PFSK-1 (cell line): ENCODE data around the gene RAB4A.
A peak's percentile ranks its signal among the peaks of the same experiment; 100 is the strongest.

Source experiments
- FOXP2 ChIP-seq: optimal IDR thresholded peaks from 2 replicates; pipeline ENCODE3; 2011; ENCODE audit warnings: borderline replicate concordance, control low read depth, inconsistent platforms; ENCODE audit not compliant: insufficient read depth; ENCODE audit errors: extremely low read length, extremely low read depth
- POLR2AphosphoS5 ChIP-seq: IDR thresholded peaks from 2 replicates; pipeline ENCODE4 v1.6.1; 2012; ENCODE audit warnings: low read depth, mild to moderate bottlenecking, control low read depth, low read length, moderate library complexity
- REST ChIP-seq, 2 experiments: IDR thresholded peaks; 2 replicates each; pipeline versions ENCODE4 v1.6.1 to v1.8.0; 2011 to 2012; ENCODE audit warnings: low read depth in 2 of 2, low read length in 2 of 2, control low read depth in 1 of 2, inconsistent platforms in 1 of 2, mild to moderate bottlenecking in 1 of 2, moderate library complexity in 1 of 2; ENCODE audit not compliant: insufficient read depth in 1 of 2
- SIN3A ChIP-seq: IDR thresholded peaks from 2 replicates; pipeline ENCODE4 v1.6.1; 2012; ENCODE audit warnings: mild to moderate bottlenecking, low read length, moderate library complexity, borderline replicate concordance; ENCODE audit not compliant: insufficient read depth
- TAF1 ChIP-seq: IDR thresholded peaks from 2 replicates; pipeline ENCODE4 v1.6.1; 2012; ENCODE audit warnings: low read length, control low read depth, borderline replicate concordance; ENCODE audit not compliant: insufficient read depth

Gene RAB4A

GRCh38 chr1:229340496-229340895, 69.6 kb downstream of the RAB4A start:
- TF ChIP-seq FOXP2 (no peak), REST (IDR thresholded peaks at IDR 0.05; ENCODE audit: insufficient read depth in 1 of 2, low read depth in 2 of 2, low read length in 2 of 2) (no peak), TAF1 (no peak), POLR2AphosphoS5 (no peak), SIN3A (no peak)

- TF ChIP-seq POLR2AphosphoS5: peak; percentile 64
- TF ChIP-seq SIN3A: peak; percentile 83; the same call in 1 of the 2 replicates
- no peak for TF ChIP-seq REST (IDR thresholded peaks at IDR 0.05; ENCODE audit: insufficient read depth in 1 of 2, low read depth in 2 of 2, low read length in 2 of 2)
- peak; percentile 53; the same call in 1 of the 2 replicates for TF ChIP-seq TAF1
- TF ChIP-seq FOXP2: peak; percentile 55
Measured at GRCh38 chr1:229341774-229342655, 71.1 kb downstream of the RAB4A start.

DNA sequence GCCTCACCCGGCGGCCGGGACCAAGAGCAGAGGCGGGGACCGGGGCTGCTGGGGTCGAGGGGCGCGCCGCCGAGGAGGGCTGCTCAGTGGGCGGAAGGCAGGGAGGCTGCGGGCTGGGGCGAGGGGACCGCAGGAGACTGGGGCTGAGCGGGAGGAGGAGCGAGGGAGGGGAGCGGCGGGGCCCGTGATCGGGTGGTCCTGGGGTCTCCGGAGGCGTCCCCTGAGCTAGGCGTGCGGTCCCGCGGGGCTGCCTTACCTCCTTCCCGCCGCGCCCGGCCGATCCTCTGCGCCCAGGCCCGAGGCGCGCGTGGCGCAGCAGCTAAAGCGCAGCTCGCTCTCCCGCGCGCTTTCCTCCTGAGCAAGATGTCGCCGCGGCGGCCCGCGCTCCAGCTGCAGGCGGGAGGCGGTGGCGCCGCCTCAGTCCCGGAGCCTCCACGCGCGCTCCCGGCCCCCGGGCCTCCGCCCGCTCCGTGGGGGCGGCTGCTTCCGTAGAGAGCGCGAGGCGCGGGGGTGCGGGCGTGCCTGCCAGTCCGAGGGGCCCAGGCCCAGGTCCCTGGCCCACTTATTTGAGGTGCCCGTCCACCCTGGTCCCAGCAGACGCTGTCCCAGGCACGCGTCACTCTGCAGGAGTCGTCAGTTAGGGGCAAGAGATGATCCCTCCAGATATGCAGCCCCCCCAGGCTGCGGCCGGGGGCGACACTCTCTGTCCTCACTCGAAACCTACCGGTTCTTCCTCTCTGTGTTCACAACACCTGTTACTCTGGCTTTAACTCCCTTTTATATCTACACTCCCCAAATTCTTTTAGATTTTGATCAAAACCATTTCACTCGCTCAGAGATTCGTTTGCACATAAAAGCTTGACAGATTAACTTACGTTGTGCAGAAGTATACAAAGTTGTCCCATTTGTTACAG, 72.0 kb downstream of the RAB4A start, which contains the start of gene CCSAP:
Gene CCSAP (minus strand): TSS at position 392 of the 914 bp plus-strand sequence. CDS start 582 bp downstream, outside the sequence.
- TF ChIP-seq TAF1: no peak
- TF ChIP-seq SIN3A: no peak
- TF ChIP-seq FOXP2: no peak
- peak; percentile 60; the same call in 1 of the 2 replicates for TF ChIP-seq POLR2AphosphoS5
- TF ChIP-seq REST (IDR thresholded peaks at IDR 0.05; ENCODE audit: insufficient read depth in 1 of 2, low read depth in 2 of 2, low read length in 2 of 2): no peak

DNA sequence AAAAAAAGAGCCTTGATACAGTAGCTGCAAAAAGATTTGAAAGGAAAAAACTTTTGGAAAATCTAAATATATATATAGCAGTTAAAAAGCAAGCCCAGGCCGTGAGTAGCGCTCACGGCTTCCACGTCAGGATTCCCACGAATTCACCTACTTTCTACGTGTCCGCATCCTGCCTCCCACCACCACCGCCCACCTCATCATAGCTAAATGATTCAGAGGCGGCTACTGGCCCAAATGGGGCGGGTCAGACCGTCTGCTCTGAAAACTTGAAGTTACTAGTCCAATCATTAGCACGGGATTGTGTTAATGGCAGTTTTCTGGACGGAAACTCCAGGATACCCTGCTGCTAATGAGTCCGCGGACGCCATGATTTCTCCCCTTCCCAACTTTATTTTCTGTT, 73.2 kb downstream of the RAB4A start:
- TF ChIP-seq FOXP2 (no peak), POLR2AphosphoS5 (no peak), TAF1 (no peak), REST (IDR thresholded peaks at IDR 0.05; ENCODE audit: insufficient read depth in 1 of 2, low read depth in 2 of 2, low read length in 2 of 2) (no peak), SIN3A (no peak)
